Measurements from ENCODE around the gene RPTOR.

GRCh38 chr17:80921159-80921558 lies 376.5 kb downstream of the RPTOR start:
- TF ChIP-seq CSDC2 (CRISPR knock-in tag; IDR thresholded peaks at IDR 0.05) (no peak), TCF4 (CRISPR knock-in tag; IDR thresholded peaks at IDR 0.05; ENCODE audit: borderline replicate concordance) (no peak), SNAI2 (CRISPR knock-in tag; IDR thresholded peaks at IDR 0.05) (no peak), ISL1 (CRISPR knock-in tag; IDR thresholded peaks at IDR 0.05) (no peak)
- TF ChIP-seq, protein P1, sequence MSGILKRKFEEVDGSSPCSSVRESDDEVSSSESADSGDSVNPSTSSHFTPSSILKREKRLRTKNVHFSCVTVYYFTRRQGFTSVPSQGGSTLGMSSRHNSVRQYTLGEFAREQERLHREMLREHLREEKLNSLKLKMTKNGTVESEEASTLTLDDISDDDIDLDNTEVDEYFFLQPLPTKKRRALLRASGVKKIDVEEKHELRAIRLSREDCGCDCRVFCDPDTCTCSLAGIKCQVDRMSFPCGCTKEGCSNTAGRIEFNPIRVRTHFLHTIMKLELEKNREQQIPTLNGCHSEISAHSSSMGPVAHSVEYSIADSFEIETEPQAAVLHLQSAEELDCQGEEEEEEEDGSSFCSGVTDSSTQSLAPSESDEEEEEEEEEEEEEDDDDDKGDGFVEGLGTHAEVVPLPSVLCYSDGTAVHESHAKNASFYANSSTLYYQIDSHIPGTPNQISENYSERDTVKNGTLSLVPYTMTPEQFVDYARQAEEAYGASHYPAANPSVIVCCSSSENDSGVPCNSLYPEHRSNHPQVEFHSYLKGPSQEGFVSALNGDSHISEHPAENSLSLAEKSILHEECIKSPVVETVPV (CRISPR knock-in tag; IDR thresholded peaks at IDR 0.05), result no peak
- TF ChIP-seq, protein P2, sequence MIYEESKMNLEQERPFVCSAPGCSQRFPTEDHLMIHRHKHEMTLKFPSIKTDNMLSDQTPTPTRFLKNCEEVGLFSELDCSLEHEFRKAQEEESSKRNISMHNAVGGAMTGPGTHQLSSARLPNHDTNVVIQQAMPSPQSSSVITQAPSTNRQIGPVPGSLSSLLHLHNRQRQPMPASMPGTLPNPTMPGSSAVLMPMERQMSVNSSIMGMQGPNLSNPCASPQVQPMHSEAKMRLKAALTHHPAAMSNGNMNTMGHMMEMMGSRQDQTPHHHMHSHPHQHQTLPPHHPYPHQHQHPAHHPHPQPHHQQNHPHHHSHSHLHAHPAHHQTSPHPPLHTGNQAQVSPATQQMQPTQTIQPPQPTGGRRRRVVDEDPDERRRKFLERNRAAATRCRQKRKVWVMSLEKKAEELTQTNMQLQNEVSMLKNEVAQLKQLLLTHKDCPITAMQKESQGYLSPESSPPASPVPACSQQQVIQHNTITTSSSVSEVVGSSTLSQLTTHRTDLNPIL (CRISPR knock-in tag; IDR thresholded peaks at IDR 0.05; ENCODE audit: low read depth), result no peak

Data from SK-N-SH treated with all-trans-retinoic acid at 6 μM for 48 hours (cell line).